Measurements from ENCODE around the gene TXNRD2.

TXNRD2 gene

DNA sequence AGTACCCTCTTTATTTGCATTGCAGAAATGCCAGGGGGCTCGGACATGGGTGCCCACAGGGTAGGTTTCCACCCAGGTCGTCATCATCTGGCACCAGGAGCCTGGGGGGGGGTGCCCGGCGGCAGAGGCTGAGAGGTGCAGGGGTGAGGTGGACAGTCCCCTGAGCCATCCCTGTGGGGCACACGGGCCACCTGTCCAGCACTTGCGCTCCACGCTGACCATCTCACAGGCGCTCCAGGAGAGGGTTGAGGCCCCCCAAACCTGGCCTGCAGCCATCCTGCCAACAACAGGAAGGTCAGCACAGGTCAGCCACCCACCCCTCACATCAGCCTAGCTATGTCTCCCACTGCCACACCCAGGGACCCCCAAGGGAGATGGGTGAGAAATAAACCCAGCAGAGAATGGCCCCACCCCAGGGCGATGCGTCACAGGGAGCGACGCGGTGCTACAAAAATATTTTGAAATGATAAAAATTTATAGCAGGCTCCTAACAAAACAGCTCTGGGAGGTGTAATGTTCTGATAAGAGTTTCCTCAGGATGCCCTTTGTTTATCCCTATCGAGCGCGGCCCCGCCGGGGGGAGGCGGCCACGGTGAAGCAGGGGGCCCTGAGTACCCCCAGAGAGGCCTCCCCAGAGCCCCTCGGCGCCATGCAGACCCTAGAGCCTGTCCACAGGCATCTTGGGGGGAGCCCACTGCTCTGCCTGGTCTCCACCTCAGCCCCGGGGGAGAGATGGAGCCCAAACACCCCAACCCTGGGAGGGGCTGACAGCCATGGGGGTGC, 65.9 kb downstream of the TXNRD2 start:
- peak; percentile 25 for DNase-seq

DNA sequence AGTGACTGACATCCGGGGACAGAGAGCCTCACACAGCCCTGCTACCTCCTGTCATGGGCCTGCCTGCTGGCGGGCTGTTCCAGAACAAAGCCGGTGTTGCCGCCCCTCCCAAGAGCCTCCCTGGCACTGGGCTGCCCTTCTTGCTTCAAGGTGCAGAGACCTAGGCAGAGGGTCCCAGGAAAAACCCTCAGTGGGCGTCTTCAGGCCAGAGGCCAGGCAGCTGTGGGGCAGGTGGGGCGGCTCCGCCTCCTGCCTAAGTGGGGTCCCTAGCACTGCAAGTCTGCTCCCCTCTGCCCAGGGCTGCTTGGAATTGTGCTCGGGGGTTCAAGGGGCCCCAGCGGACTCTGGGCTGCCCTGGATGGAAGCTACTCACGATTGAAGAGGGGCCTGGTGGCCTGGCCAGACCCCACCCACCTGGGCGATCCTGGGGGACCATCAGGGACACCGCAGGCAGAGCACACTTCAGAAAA, 66.5 kb downstream of the TXNRD2 start:
- DNase-seq: no peak

DNA sequence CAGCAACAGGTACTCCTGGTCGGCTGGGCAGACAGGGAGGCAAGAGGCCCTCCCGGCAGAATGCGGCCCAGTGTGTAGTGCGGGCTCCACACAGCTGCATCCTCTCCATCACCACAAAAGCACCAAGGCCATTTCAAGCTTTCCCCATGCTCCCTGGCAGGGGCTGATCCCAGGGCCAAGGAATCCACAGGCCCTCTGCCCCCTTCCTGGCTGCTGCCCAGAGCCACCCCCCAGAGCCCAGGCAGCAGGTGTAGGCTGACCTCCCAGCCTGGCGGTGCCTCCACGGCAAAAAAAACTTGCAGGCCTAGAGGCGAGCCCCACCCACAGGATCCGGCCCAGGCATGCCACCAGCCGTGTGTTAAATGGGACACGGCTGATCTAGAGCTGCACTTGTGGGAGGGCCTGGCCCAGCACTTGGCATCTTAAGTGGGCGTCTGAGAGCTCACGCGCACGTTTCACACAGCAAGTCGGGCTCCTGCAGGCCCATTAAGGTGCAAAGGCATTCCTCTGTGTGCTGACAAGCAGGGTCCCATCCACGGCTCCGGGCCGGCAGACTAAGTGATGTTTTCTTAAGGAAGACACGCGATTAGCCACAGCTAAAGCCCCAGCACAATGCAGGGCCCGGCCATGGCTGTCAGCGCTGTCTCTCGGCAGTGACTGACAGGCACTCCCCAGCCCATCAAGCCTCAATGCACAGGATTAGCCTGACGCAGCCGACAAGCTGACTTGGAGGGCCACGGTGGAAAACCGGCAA, 67.1 kb downstream of the TXNRD2 start:
- peak; percentile 18 for DNase-seq

DNA sequence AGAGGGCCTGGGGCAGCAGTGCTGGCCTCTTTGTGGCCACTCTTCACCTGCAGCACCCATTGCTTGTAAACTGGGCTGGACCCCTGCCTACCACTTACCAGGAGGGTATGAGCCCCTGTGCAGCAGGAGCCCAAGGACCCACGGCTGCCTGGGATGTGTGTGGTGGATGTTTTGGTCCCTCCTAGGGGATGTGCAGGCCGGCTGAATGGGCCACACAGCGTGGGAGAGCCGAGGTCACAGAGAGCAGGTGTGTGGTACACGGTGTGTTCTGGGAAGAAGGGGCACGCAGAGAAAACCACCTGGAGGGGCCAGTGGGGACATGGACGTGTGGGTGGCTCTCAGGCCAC, 67.7 kb downstream of the TXNRD2 start:
- no peak for DNase-seq

DNA sequence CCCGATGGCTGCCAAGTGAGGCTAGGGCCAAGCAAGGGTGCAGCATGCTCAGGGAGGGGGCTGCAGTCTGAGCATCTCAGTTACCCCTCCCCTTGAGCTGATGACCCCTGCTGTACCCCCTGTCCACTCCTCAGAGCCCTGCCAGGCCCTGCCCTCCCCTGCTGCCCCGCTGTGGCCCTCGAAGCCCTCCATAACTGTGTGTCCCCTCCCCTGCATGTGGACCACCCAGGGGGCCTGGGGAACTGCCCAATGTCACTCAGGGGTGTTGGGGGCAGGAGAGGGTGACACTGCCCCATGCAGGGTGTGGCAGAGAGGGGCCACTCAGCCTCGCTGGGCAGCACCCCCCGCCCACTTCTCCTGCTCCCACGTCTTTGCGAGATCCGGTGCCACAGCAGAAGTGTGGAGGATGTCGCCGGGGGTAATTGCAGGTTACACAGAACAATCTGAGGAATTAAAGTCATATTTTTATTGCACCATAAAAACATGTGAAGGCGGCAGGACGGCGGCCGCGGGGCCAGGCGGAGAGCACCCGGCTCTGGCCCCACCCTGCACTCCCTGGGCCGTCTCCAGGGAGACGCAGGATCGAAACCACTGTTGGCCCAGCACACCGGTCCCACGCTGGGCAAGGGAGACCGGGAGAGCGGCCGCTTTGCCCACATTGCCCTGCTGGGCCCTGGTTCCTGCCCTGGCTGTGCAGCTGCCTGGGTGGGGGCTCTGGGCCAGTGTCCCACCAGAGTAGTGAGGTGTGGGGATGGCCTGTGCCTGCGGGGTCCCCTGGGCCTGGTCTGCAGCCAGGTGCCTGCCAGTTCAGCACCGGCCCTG, 68.3 kb downstream of the TXNRD2 start:
- no peak for DNase-seq

DNA sequence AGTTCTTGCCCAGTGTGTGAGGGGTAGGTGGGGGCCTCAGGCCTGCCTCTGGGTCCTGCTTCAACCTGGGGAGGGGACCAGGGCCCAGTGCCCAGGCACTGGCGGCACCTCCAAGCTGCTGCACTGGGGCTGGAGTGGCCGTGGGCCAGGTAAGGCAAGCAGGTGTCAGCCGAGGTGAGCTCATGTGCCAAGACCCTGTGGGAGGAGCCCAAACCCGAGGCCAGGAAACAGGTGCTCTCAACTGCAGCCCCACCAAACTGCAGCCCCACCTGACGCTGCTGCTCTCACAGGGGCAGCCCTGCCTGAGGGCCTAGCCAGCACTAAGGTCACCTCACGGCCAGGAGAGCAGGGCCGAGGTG, 68.9 kb downstream of the TXNRD2 start:
- no peak for DNase-seq

DNA sequence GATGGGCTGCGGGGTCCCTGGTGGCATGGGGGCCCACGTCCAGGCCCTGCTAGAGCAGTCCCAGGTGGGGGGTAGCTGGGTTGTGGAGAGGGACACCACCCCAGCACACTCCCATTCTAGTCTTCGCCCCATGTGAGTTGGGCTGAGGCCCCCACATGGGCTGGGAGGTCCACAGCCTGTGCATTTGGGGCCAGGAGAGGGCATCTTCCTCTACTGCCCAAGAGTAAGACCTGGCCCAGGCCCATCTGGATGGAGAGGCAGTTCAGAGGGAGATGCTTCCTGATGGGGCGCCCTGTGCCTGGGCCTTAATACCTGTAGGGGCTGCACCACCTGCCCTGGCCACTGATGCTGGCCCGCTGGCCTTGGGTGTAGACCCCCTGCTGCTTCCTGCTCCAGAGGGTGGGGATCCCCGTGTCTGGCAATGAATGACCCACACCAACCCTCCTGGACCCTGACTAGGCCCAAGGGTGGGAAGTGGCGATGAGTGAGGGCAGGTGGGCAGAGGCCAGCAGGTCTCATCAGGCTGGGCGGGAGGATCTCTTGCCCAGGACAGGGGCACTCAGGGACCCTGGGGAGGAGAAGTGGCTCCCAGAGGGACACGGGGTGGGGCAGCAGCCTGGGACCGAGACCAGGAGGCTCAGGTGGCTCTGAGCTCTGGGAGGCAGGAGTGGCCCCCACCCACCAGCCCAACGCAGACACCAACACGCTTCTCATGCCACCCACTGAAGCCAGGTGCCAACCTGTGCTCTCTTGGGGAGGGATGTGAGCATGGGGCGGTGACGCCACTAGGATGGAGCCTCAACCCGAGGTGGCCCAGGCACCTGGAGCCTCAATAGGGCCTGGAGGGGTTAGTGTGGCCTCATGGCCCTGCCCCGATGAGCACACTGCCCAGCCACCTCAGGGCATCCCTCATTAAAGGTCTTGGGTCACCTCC, 69.5 kb downstream of the TXNRD2 start:
- no peak for DNase-seq

DNA sequence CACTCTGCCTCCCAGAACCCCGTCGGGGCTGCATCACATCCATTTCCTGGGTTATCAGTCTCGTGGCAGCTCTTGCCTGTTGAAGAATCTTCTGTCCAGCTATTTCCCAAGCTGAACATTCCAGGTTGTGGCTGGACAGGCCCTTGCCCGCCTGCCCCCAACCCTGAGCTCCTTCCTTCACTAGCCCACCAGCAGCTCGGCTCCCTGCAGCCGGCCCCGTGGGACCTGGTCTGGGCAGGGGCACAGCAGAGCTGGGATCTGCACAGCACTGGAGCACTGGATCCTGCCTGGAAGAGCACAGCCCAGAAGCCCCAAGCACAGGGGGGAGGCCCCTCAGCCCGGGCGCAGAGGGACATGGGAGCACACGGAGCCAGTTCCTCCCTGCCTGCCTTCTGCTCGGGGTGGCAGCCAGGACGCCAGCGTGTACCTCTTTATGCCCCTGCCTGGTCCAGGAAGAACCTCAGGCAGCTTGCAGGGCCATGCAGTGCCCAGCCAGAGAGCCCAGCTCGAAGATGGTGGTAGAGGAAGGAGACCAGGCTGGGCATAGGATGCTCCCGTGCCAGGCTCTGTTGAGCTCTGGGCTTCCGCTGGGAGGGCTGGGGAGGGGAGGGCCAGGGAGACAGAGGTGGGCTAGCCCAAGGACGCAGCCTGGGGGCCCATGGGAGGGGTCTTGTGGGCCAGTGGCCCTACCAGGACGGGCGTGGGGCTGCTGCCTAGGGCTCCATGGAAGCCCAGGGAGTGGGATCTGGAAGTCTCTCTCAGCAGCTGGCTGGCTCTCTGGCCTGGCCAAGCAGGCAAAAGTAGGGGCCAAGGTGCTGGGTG, 70.4 kb downstream of the TXNRD2 start:
- DNase-seq: no peak

DNA sequence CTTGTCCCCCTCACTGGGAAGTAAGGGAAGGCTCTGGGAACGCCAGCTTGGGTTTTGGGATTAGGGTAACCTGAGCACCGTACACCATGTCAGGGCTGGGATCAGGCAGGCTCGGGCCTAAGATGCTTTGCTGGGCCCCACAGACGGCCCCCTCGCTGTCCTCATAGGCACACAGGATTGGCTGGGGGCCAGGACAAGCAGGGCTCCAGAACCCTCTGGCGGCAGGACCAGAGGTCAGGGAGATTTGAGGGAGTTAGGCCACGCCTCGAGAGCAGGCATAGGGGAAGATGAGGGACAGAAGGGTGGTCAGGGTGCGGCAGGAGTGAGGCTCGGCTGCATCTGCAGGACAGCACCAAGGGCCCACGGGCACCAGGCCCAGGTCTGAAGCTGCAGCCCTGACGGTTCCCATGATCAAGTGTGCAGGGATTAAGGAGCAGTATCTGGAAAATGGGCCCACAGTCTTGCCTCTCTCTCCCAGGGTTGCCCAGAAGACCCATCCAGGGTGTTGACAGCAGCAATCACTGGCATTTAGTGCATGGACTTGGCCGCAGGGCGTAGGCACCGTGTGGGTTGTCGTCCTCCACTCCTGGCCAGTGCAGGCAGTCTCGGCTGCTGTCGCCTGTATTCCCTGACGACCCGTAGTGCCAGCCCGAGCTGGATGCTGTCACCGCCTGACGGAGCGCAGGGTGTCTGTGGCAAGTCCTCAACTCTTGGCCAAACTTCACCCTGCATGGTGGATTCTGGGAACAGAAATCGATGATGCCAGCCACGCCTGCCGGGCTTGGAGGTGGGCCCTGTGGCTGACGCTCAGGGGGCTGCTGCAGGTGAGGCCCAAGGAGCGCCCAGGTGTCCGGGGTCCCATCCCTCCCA, 71.2 kb downstream of the TXNRD2 start:
- DNase-seq: no peak

DNA sequence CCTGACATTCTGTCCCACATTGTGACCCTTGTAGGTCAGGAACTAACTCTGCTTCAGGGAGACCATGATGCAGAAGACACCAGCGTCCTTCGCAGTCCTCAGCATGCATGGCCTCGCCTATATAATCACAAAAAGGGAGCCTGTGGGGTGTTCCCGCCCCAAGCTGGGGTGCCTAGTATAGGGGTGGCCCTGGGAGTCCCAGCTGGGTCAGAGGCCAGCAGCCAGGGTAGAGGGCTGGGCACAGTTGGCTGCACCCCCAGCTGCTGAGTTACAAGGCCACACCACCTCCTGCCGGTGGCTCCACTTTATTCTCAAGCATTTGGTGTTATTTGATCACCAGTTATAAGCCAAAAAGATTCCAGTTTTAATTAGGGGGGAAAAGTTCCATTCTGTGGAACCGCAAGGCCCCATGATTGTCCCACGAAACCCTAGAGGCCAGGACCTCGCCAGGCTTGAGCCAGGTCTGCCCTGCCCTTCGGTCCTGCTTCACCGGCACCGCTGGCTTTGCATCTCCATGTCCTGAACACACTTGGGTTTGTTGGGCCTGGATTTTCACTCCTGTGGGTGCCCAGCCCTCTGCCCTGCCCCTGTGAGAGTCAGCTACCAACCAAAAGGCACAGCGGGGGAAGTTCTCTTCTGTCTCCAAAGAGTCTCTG, 72.0 kb downstream of the TXNRD2 start:
- DNase-seq: no peak

DNA sequence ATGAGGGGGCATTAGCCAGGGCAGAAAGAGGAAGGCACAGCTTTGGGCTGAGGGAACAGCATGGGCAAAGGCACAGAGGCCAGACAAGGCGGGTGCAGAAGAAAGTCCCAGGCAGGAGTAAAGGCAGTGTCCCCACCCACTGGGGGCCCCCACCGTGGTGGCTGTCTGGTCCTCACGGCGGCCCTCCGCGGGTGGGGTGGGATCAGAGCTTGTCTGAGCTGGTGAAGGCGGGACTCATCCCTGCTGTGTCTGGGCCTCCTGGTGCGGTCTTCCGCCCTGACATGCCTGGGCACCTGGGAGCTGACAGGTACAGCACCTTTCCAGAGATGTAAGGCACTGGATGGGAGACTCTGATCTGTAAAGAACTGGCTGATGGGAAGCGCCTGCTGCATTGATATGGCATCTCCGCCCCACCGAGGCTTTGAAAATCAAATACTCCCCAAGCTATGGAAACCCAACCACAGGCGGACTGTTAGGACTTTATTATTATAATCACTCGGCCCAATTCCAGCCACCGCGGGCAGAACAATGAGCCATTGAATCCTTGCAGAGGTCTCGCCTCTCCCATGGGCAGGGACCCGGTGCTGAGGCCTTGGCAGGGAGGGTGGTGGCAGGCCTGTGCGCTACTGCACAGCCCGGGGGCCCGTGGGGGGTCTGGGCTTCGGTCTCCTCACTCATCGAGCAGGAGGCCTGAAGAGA, 72.7 kb downstream of the TXNRD2 start:
- no peak for DNase-seq

DNA sequence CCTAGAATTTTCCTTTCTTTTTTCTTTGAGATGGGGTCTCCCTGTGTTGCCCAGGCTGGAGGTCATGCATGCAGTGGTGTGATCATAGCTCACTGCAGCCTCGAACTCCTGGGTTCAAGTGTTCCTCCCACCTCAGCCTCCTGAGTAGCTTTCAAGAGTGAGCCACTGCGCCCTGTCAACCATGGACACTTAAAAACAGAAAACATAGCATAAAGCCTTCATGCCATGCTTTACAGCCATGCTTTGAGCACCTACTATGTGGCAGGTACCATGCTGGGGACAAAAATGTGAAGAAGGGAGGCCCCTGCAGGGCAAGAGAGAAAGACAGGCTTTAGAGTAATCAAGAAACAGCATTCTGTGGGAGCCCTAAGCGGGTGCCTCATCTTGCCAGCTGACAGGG, 73.3 kb downstream of the TXNRD2 start:
- DNase-seq: no peak

DNA sequence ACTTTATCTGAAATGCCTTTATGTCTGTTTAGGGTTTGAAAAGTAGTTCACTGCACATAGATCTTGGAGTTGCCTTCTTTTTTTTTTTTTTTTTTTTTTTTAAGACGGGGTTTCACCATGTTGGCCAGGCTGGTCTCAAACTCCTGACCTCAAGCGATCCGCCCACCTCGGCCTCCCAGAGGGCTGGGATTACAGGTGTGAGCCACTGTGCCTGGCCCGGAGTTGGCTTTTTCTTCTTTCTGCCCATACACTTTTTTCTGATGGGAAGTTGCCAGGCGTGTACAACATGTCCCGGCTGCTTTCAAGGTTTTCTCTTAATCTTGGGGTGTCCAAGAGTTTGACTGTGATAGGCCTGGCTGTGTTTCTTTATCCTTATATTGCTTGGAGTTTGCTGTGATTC, 74.0 kb downstream of the TXNRD2 start:
- no peak for DNase-seq

DNA sequence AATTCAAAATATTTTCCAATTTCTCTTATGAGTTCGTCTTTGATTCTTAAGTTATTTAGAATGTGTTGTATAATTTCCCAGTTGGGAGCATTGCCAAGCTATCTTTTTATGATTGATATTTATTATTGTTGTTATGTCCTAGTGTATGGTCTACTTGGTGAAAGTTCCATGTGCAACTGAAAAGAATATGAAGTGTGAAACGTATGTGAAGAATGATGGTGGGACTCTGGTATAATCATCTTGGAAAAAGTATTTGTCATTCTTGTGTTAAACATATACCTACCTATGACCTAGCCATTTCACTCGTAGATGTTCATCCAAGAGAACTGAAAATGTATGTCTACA, 75.0 kb downstream of the TXNRD2 start:
- DNase-seq: no peak

DNA sequence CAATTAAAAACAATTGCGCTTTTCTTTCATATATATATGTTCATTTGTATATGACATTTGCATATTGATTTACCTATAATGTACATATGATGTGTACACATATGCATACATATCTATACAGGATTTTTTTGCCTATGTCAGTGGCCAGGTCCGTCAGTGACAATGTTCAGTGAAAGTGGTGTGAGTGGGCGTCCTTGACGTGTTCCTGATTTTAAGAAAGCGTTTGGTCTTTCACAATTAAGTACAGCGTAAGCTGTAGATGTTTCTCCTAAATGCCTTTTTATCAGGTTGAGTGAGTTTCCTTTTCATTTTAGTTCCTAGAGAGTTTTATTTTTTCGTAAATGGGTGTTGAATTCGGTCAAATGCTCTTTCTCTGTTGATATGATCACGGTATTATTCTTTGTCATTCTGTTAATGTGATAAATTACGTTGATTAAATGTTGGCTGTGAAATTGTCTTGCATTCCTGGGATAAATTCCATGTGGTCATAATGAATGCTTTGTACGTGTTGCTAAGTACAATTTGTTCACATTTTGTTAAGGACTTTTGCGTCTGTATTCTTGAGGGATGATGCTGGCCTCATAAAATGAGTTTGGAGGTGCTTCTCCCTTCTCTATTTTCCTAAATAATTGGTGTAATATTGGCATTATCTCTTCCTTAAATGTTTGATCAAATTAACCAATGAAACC, 76.3 kb downstream of the TXNRD2 start:
- DNase-seq: no peak

DNA sequence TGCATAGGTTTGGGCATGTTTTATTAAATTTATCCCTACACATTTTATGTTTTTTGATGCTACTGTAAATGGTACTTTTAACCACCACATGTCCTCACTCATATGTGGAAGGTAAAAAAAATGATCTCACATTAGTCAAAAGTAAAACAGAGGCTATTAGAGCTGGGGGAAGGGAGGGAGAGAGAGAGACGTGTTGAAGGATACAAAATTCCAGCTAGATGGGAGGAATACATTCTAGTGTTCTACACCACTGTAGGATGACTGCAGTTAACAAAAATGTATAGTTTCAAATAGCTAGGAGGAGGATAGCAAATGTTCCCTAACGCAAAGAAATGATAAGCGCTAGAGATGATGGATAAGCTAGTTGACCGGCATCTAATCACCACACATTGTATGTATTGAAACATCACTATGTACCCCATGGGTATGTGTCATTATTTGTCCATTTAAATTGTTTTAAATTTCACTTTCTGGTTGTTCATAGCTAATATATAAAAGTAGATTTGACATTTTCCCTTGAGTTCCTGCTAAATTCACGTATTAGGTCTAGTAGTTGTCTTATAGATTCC, 77.0 kb downstream of the TXNRD2 start:
- DNase-seq: peak; percentile 54

DNA sequence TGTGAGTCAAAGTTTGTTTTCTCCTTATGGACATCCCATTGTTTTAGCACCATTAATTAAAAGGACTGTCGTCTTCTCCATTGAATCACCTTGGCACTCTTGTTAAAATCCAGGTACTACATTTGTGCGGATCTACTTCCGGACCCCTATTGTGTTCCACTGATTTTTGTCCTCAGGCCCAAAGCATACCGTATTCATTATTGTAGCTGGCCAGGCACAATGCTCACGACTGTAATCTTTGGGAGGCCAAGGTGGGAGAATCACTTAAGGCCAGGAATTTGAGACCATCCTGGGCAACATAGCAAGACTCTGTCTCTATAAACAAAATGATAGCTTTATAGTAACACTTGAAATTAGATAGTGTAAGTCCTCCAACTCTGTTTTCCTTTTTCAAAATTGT, 78.0 kb downstream of the TXNRD2 start:
- no peak for DNase-seq

DNA sequence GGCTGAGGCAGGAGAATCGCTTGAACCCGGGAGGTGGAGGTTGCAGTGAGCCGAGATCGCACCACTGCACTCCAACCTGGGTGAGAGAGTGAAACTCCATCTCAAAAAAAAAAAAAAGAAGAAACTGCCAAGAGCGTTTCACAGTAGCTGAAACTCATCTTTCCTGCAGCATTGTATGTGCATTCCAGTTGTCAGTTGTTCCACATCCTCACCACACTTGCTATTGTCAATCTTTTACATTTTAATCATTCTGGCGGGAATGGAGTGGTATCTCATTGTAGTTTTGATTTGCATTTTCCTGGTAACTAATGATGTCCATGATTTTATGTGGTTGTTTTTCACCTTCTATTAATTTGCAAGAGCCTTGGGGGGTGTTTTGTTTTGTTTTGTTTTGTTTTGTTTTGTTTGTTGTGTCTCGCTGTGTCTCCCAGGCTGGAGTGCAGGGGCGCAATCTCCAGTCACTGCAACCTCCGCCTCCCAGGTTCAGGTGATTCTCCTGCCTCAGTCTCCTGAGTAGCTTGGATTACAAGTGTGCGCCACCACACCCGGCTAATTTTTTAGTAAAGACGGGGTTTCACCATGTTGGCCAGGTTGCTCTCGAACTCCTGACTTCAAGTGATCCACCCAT, 78.9 kb downstream of the TXNRD2 start:
- no peak for DNase-seq

Data from fibroblast of skin of scalp (primary cell).